HG02678 (cell line): ENCODE measurements around the gene ANKS1B.

ENCODE experiments used
- ATAC-seq: cut with Tn5 transposase; IDR thresholded peaks from one replicate; pipeline ENCODE4 v1.9.1; 2021; ENCODE audit warnings: mild to moderate bottlenecking, moderate library complexity; ENCODE audit not compliant: unreplicated experiment

Gene ANKS1B

GRCh38 chr12:99966429-99966828 is 18.3 kb downstream of the ANKS1B start:
- ATAC-seq: no peak

- no peak for ATAC-seq
These were observed 24.4 kb downstream of the ANKS1B start for GRCh38 chr12:99960311-99960710.

- no peak for ATAC-seq
These were observed 25.1 kb downstream of the ANKS1B start for GRCh38 chr12:99959549-99960170.

GRCh38 chr12:99957866-99958466 is 26.8 kb downstream of the ANKS1B start:
- ATAC-seq: no peak

GRCh38 chr12:99954724-99955123 is 30.0 kb downstream of the ANKS1B start:
- no peak for ATAC-seq

- no peak for ATAC-seq
These were observed 36.4 kb downstream of the ANKS1B start for GRCh38 chr12:99948370-99948769.

GRCh38 chr12:99946131-99946530 is 38.6 kb downstream of the ANKS1B start:
- ATAC-seq: no peak

- ATAC-seq: no peak
These were observed 49.1 kb downstream of the ANKS1B start for GRCh38 chr12:99935608-99936007.

- no peak for ATAC-seq
These were observed 58.1 kb downstream of the ANKS1B start for GRCh38 chr12:99926511-99927169.

GRCh38 chr12:99920353-99920960 is 64.3 kb downstream of the ANKS1B start:
- ATAC-seq: no peak

GRCh38 chr12:99917711-99918402 is 66.9 kb downstream of the ANKS1B start:
- no peak for ATAC-seq

- ATAC-seq: no peak
These were observed 68.2 kb downstream of the ANKS1B start for GRCh38 chr12:99916555-99916954.

- no peak for ATAC-seq
These were observed 69.3 kb downstream of the ANKS1B start for GRCh38 chr12:99915251-99916082.

GRCh38 chr12:99914206-99914605 is 70.5 kb downstream of the ANKS1B start:
- no peak for ATAC-seq

GRCh38 chr12:99911967-99912366 is 72.8 kb downstream of the ANKS1B start:
- ATAC-seq: peak; percentile 81

- ATAC-seq: no peak
These were observed 73.7 kb downstream of the ANKS1B start for GRCh38 chr12:99911081-99911480.

GRCh38 chr12:99910342-99910741 is 74.4 kb downstream of the ANKS1B start:
- ATAC-seq: no peak

- ATAC-seq: no peak
These were observed 77.8 kb downstream of the ANKS1B start for GRCh38 chr12:99906786-99907579.

GRCh38 chr12:99901181-99901580 is 83.6 kb downstream of the ANKS1B start:
- ATAC-seq: no peak

GRCh38 chr12:99898645-99899044 is 86.1 kb downstream of the ANKS1B start:
- ATAC-seq: no peak
